Panc1 (cell line): ENCODE data around the gene AMBP. TPM values are rescaled to one million over a fixed set of nuclear protein-coding genes. Genes with fewer than 3 reads are reported as not detected.

ENCODE experiments used
- ATAC-seq: fragments of 200-7000 bp; cut with Tn5 transposase; 2 replicates; pipeline ENCODE4 v1.9.1; 2020; ENCODE audit warnings: mild to moderate bottlenecking, moderate library complexity
- BruUV-seq: library from RNA; stranded (reverse); fragments of 400-500 nt; replicated peaks from 2 replicates; lab custom pipeline; 2021; lab: Mats Ljungman, UMichigan
- CTCF ChIA-PET: fragments of 300-600 bp; sonication (Branson Sonifier 250); formaldehyde crosslinking; loops from one replicate; lab custom pipeline; 2022; ENCODE audit warnings: antibody characterized with exemption; lab: Charles Lee
- POLR2A ChIA-PET: fragments of 300-600 bp; sonication (Branson Sonifier 250); formaldehyde crosslinking; loops from one replicate; lab custom pipeline; 2022; ENCODE audit warnings: antibody characterized with exemption; lab: Charles Lee
- DNase-seq: peaks from one replicate; pipeline ENCODE4 v3.0.0-alpha.2; 2010; ENCODE audit warnings: low read depth, low spot score
- H3K27ac ChIP-seq: 2 replicates; pipeline ENCODE4 v1.5.1; 2011; ENCODE audit warnings: mild to moderate bottlenecking, low read length, inconsistent platforms
- H3K27me3 ChIP-seq: fragments of 200-500 bp; sonication (Bioruptor generic); 2 replicates; pipeline ENCODE4 v1.6.0; 2014; ENCODE audit warnings: low read length, inconsistent platforms; ENCODE audit not compliant: control insufficient read depth, insufficient read depth
- H3K36me3 ChIP-seq: fragments of 200-500 bp; sonication (Bioruptor generic); 2 replicates; pipeline ENCODE4 v1.5.1; 2014; ENCODE audit warnings: inconsistent platforms, mild to moderate bottlenecking, low read length, moderate library complexity; ENCODE audit not compliant: control insufficient read depth, insufficient read depth
- H3K4me1 ChIP-seq: 2 replicates; pipeline ENCODE4 v1.5.1; 2011; ENCODE audit warnings: inconsistent platforms, mild to moderate bottlenecking, low read length, moderate library complexity; ENCODE audit not compliant: control insufficient read depth, insufficient read depth
- H3K4me3 ChIP-seq, 2 experiments: 2 replicates each; pipeline ENCODE4 v1.5.1; 2011 to 2012; ENCODE audit warnings: low read depth in 2 of 2, low read length in 2 of 2, mild to moderate bottlenecking in 2 of 2, inconsistent platforms in 1 of 2, moderate library complexity in 1 of 2
- H3K9me3 ChIP-seq: fragments of 200-500 bp; sonication (Bioruptor generic); 2 replicates; pipeline ENCODE4 v1.5.1; 2014; ENCODE audit warnings: low read depth, mild to moderate bottlenecking, inconsistent platforms, low read length, moderate library complexity; ENCODE audit not compliant: control insufficient read depth, insufficient read depth
- POLR2AphosphoS5 ChIP-seq: IDR thresholded peaks from 2 replicates; pipeline ENCODE4 v1.6.1; 2012; ENCODE audit warnings: mild to moderate bottlenecking, low read depth, low read length, moderate library complexity
- SIN3A ChIP-seq: IDR thresholded peaks from 2 replicates; pipeline ENCODE4 v1.6.1; 2012; ENCODE audit warnings: low read depth, mild to moderate bottlenecking, low read length, moderate library complexity, borderline replicate concordance; ENCODE audit not compliant: insufficient read depth
- TCF7L2 ChIP-seq: IDR thresholded peaks from 2 replicates; pipeline ENCODE4 v1.6.1; 2011; ENCODE audit warnings: mild to moderate bottlenecking, low read depth, low read length, inconsistent platforms
- in situ Hi-C: cut with HindIII; loops from 2 replicates; pipeline ENCODE4 v1.10.0; 2016; ENCODE audit warnings: low sequenced_read_pairs, low pct_unique_long_range_greater_than_20kb
- intact Hi-C: fragments of 100-400 bp; cut with micrococcal nuclease; formaldehyde crosslinking; loops from one replicate; pipeline ENCODE4 v1.10.0; 2022; ENCODE audit not compliant: unreplicated experiment
- total RNA-seq: library from RNA; stranded (reverse); gene quantifications from one replicate; pipeline ENCODE4 v1.2.1, GENCODE V29; 2021; ENCODE audit not compliant: unreplicated experiment
- TF ChIP-seq, protein P1 (sequence below), 2 experiments: IDR thresholded peaks; 2 replicates each; pipeline ENCODE4 v1.6.1; 2011 to 2012; ENCODE audit warnings: low read depth in 2 of 2, control low read depth in 1 of 2, low read length in 1 of 2, mild to moderate bottlenecking in 1 of 2, moderate library complexity in 1 of 2; ENCODE audit not compliant: insufficient read depth in 1 of 2
- TF ChIP-seq, protein P2 (sequence below): fragments of 450-650 bp; IDR thresholded peaks from 2 replicates; pipeline ENCODE4 v1.5.1; 2017; ENCODE audit warnings: mild to moderate bottlenecking

The AMBP gene
- total RNA-seq, 1 experiment from 2014 or later, result 1.7 TPM

DNA sequence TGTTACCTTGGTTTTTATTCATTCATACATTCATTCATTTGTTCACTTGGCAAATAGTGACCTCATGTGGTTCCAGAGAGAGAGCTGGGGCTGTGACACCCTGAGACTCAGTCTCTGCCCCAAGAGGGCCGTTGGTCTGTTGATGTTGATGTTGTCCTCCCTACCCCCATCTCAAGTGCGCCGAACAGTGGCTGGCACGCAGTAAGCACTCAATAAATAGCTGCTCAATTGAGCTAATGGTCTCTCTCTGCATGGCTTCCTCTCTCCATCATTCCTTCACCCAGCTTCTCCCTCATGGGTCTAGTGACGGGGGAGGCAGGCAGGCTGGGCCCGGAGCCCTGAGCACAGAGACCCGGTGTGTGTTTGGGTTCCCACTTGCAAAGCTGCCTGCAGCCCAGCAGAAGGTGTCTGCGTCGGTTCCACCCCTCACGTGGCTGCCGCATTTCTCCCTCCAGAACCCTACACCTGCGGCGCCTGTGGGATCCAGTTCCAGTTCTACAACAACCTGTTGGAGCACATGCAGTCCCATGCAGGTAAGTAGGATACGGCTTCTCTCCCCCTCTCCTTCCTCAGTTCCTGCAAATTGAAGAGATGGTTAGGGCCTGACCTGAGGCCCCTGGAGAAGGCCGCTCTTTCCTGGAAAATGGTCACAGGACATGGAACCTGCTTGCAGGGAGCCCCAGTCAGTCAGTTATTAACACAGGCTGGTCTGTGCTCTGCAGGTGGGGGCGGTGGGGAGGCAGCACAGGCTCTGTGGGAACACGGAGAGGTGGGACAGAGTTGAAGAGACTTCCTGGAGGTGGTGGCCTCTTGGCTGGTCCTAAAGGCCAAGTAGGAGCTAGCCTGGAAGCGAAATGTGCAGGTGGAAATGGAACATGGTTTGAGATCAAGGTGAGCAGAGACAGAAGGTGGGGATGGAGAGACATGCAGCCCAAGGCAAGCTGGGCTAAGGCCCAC is 42.0 kb downstream of the AMBP start:
- CTCF ChIA-PET, result no interaction called here
- intact Hi-C loops (loop anchor here (10.0 kb wide), 1 partner anchor 221 kb away; no protein-coding TSS in a partner anchor), in situ Hi-C loops (no loop called here)
- no peak overlapping the region for H3K27ac ChIP-seq
- POLR2A ChIA-PET, result no interaction called here
- BruUV-seq, result no TSS peak
- H3K4me1 ChIP-seq, result no peaks in the 10 kb centered on the region
- DNase-seq (no peak), ATAC-seq (no peak)
- no peak overlapping the region for H3K4me3 ChIP-seq
- no peaks in the 10 kb centered on the region for H3K27me3 ChIP-seq
- no peaks in the 10 kb centered on the region for H3K9me3 ChIP-seq
- TF ChIP-seq, protein P1, sequence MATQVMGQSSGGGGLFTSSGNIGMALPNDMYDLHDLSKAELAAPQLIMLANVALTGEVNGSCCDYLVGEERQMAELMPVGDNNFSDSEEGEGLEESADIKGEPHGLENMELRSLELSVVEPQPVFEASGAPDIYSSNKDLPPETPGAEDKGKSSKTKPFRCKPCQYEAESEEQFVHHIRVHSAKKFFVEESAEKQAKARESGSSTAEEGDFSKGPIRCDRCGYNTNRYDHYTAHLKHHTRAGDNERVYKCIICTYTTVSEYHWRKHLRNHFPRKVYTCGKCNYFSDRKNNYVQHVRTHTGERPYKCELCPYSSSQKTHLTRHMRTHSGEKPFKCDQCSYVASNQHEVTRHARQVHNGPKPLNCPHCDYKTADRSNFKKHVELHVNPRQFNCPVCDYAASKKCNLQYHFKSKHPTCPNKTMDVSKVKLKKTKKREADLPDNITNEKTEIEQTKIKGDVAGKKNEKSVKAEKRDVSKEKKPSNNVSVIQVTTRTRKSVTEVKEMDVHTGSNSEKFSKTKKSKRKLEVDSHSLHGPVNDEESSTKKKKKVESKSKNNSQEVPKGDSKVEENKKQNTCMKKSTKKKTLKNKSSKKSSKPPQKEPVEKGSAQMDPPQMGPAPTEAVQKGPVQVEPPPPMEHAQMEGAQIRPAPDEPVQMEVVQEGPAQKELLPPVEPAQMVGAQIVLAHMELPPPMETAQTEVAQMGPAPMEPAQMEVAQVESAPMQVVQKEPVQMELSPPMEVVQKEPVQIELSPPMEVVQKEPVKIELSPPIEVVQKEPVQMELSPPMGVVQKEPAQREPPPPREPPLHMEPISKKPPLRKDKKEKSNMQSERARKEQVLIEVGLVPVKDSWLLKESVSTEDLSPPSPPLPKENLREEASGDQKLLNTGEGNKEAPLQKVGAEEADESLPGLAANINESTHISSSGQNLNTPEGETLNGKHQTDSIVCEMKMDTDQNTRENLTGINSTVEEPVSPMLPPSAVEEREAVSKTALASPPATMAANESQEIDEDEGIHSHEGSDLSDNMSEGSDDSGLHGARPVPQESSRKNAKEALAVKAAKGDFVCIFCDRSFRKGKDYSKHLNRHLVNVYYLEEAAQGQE (IDR thresholded peaks at IDR 0.05; ENCODE audit: insufficient read depth in 1 of 2, low read depth in 2 of 2, low read length in 1 of 2), result no peak
- TF ChIP-seq SIN3A (no peak), POLR2AphosphoS5 (no peak), TCF7L2 (no peak)
- TF ChIP-seq, protein P2, sequence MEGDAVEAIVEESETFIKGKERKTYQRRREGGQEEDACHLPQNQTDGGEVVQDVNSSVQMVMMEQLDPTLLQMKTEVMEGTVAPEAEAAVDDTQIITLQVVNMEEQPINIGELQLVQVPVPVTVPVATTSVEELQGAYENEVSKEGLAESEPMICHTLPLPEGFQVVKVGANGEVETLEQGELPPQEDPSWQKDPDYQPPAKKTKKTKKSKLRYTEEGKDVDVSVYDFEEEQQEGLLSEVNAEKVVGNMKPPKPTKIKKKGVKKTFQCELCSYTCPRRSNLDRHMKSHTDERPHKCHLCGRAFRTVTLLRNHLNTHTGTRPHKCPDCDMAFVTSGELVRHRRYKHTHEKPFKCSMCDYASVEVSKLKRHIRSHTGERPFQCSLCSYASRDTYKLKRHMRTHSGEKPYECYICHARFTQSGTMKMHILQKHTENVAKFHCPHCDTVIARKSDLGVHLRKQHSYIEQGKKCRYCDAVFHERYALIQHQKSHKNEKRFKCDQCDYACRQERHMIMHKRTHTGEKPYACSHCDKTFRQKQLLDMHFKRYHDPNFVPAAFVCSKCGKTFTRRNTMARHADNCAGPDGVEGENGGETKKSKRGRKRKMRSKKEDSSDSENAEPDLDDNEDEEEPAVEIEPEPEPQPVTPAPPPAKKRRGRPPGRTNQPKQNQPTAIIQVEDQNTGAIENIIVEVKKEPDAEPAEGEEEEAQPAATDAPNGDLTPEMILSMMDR, result no peak
- H3K36me3 ChIP-seq, result no peaks in the 10 kb centered on the region

DNA sequence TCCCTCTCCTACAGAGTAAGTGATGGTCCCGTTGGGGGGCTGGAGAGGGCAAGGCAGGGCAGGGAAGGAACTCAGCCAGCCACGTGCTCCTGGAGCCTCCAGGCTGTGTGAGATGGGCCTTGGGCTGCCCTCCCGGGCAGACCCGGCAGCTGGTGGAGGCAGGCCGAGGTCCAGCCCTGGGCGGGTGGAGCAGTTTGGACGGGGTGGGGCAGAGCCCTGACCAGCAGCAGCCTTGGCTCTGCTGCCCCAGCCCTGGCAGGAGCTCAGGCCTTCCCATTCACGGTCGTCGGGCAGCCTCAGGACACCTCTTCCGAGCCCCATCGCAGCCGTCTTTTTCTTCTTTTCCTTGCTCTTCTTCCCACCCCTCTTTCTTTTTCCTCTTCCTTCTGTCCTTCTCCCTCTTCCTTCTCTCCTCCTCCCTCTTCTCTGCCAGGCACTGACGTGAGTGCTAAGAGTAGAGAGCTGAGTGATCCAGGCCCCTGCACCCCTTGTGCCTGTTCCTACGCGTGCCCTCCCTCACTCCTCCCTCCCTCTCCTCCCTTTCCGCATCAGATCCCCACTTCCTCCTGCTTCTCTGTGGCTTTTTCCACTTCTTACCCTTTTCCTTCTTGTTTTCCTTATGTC is 42.8 kb downstream of the AMBP start:
- no peak for ATAC-seq
- in situ Hi-C loops, result no loop called here
- Histone ChIP-seq H3K4me1 (no peaks in the 10 kb centered on the region), H3K9me3 (no peaks in the 10 kb centered on the region), H3K36me3 (no peaks in the 10 kb centered on the region), H3K27me3 (no peaks in the 10 kb centered on the region), H3K4me3 (no peak overlapping the region), H3K27ac (no peak overlapping the region)
- TF ChIP-seq SIN3A, result no peak
- TF ChIP-seq, protein P1 (IDR thresholded peaks at IDR 0.05; ENCODE audit: insufficient read depth in 1 of 2, low read depth in 2 of 2, low read length in 1 of 2), result no peak
- no peak for TF ChIP-seq POLR2AphosphoS5
- no peak for TF ChIP-seq TCF7L2
- TF ChIP-seq, protein P2, result no peak
- no TSS peak for BruUV-seq
- no peak for DNase-seq
- intact Hi-C loops, result loop anchor here (10.0 kb wide), 1 partner anchor 221 kb away; no protein-coding TSS in a partner anchor
- POLR2A ChIA-PET, result no interaction called here
- CTCF ChIA-PET, result no interaction called here
